NCI-H2107 treated with DMSO at 0.1 percent for 48 hours (cell line): Measurements from ENCODE around the gene LHX1.

Experiments used
- DNase-seq: peaks from one replicate; lab custom pipeline; 2025; ENCODE audit not compliant: unreplicated experiment; lab: John Stamatoyannopoulos, UW

LHX1 gene

DNA sequence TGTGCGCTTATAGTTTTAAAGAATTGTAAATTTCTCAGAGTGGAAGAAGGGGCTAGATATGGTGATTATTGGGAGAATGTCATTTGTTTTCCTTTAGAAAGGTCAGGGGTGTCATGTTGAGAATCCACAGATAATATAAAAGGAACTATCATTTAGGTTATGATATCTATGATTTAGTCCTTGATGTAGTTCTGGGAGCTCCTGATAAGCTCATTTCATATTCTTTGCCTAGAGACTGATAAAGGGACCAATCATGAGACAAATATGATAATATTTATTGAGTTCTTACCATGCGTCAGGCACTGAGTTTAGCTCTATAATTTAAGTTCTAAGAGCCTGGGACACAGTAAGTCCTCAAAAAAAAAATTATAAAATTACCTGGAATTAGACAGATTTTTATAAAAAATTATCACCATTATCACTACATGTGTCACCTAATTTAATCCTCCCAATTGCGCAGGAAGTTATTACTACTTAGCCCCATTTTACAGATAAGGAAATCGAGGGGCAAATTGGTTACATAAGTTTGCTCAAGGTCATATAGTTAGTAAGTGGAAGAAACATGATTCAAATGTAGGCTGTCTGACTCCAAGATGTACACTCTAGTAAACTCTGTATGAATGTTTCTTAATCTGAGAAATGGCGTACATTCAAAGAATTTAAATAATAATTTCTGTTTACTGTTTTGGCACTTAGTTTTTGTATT, 14.0 kb downstream of the LHX1 start:
- DNase-seq: no peak

DNA sequence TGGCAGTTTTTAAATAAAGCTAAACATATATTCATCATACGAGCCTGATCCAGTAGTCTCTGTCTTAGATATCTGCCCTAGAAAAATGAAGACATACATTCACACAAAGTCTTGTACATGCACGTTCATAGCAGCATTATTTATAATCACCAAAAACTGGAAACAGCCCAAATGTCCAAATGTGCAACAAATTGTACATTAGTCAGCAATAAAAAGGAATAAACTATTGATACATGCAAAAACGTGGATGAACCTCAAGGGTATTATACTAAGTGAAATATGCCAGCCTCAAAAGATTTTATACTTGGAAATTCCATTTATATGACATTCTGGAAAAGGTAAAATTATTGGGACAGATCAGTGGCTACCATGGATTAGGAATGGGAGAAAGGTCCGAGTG, 34.2 kb downstream of the LHX1 start:
- no peak for DNase-seq

DNA sequence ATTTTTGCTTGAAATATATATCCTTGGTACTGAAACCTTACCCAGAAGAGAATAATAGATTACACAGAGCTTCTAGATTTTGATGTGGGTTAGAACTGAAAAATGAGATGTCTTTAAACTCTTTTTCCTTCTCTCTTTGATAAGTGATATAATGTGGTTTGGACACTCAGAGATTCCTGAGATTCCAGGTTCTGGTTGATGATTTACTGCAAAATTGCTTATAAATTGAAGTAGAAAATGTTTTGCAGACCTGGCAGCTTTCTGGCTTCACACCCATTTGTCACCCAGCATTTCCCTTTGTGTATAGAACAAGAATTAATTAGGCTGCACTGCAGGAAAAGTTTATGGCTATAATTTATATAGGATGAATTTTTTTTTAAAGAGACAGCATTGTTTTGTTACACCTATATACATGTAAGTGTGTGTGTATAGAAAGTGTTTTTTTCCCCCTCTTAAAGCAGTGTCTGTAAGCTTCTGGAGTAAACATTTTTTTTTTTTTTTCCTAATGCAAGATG, 35.0 kb downstream of the LHX1 start:
- DNase-seq: no peak

DNA sequence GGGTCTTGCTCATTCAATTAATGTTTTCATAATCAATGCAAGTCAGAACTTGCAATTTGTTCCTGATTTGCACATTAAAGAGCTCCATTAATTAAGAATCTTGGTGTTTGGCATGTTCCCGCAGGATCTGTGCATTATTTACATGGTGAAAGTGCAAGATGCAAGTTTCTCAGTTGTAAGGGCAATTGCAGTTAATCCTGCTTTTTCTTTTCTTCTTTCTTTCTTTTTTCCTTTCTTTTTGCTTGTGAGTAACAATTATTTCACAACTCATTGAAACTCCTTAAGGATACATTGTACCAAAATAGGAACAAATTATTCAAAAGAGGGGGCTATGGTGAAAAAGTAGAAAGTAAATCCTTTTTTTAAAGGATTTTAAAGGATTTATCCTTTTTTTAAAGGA, 35.6 kb downstream of the LHX1 start:
- DNase-seq: no peak

DNA sequence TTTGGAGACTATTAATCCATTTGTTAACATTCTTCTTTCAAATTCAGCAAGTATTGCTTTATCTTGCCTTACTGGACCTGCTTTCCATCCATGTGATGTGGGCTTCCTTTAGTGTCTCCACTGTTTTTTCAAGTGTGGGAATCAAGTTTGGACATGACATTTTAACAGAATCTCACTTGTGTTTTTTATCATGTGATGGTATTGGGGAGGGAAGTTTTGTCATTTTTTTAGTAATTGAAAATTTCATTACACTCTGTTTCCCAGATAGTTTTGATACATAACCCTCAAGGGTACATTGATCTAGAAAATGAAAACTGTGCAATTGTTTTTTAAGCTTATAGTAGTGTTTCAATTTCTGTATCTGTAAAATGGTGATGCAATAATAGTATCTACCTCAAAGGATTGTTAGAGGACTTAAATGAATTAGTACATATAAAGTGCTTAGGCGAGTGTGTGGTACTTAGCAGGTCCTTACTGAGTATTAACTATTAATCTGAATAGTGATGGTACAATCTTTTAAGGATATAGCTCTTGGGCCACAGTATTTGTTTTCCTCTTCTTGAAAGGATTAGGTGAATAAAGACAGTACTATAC, 38.7 kb downstream of the LHX1 start:
- DNase-seq: no peak

DNA sequence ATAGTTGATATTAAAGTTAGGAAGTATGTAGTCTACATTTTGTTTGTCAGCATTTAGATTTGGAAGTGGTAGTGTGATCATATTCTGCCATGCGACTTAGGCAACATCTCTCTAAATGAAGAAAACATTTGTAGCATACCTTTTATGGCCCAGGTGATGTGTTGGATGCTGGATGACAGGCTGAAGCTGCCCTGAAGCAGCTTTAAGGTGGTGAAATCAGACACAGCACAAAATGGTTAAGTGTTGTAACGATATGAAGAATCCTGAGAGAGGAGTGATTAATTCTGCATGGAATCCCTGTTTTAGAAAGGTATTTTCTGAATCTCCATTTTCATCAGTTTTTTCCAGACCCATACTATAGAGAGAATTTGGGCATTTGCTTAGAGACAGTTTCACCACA, 39.8 kb downstream of the LHX1 start:
- DNase-seq: no peak

DNA sequence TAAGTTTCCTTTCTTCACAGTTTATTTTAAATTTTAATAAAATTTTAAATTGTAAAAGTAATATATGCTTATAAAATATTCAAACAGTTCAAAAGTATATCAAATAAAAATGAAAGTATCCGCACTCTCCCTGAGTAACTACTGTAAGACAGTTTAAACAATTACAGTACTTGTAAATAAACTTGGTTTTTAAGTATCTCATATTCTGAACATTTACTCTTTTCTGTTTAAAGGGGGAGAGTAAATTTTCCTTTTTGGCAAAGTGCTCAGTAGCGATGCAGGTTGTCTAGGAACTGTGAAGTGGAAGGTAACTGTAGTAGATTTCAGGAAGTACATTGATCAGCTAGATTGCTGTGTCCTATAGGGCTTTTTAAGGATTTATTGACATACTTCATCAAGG, 40.3 kb downstream of the LHX1 start:
- no peak for DNase-seq

DNA sequence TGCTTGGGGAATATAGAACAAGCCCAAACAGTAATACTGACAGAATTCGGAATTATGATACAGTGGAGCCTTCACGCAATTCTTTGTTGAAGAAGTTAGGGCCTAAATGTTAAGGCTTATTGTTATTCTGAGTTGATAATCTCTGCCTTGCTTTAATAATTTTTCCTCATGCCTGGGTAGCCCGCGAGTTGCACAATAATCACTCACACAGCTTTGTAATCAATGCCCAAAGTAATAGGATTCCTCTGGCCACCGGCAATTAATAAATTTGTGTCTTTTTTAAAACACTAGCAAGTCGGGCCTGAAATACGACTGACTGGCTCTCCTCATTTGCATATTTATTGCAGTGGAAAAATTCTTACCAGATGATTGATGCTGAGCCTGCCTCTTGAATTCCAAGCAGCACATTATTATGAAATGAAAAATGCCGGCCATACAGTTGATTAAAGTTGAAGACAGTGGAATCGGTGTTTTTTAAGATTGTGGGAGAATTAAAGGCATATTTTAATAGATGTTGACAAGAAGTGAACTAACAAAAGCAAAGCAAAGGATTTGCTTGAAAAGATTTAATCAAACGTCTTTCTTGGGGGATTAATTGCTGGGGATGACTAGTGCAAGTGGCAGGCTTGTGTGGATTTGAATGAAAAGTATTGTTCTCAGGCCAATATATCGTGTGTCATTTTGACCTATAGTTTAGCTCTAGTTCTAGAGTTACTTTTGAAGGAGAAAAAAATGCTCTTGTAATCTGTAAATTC, 41.7 kb downstream of the LHX1 start:
- DNase-seq: no peak

DNA sequence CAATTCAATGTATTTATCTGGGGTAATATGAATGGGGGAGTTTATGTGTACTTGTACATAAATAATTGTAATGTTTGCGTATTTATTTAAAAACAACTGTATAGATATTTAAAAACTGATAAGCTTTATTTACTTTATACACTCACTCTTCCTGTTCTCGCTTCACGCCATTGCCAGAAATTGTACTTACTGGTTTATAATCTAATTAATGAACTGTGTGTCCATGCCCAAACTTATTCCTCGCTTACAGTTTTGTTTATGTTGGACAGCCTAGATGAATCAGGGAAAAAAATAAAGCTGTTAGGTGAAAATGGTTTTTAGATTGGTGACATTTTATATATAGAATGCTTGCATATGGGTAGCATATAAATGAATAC, 42.3 kb downstream of the LHX1 start:
- DNase-seq: no peak

DNA sequence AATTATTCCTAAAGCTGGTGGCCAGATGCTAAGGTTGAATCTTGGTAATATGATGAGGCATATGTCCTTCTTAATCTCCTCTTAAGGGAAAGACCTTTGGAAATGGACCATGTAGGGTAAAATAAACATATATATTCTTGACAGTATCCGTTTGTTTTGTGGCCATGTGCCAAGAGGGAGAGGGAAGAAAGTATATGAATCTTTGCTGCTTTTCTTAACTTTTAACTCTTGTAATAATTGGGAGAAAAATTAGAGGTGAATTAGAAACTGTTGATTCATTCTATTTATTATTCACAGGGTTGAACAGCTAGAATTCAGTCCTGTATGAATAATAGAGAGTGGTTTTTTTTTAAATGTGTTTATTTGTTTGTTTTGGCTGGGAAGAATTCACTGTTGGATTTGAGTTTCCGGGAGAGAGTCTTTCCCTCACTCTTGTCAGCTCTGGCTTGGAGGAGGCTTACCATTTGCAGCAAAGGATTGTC, 43.0 kb downstream of the LHX1 start:
- DNase-seq: no peak

DNA sequence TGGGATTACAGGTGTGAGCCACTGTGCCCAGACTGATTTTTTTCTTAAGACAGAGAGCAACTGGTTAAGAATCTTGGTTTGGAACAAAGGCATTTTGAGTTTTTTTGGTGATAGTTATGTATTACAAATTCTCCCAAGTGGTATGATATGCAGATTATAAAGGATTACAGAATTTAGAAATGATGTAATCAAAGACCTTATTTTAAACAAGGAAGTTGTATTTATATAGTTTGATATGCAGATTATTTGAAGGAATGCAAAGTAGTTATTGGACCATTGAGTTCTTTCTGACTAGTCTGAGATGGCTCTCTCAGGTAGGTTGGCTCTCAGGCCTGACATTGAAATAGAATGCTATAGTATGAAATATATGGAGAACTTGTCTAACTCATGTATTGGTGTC, 46.3 kb downstream of the LHX1 start:
- no peak for DNase-seq

DNA sequence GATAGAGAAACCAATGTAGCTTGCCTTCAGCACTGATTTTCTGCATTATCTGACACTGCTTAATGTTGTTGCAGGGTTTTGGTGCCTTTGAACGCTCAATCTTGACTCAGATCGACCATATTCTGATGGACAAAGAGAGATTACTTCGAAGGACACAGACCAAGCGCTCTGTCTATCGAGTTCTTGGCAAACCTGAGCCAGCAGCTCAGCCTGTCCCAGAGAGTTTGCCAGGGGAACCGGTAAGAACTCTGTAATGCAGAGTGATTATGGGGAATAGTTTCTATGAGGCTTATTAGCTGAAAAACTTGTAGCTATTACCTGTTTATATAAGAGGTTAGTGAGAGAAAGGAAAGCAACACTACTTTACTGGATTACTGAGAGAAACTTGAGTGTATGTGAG, 51.9 kb downstream of the LHX1 start:
- DNase-seq: no peak

DNA sequence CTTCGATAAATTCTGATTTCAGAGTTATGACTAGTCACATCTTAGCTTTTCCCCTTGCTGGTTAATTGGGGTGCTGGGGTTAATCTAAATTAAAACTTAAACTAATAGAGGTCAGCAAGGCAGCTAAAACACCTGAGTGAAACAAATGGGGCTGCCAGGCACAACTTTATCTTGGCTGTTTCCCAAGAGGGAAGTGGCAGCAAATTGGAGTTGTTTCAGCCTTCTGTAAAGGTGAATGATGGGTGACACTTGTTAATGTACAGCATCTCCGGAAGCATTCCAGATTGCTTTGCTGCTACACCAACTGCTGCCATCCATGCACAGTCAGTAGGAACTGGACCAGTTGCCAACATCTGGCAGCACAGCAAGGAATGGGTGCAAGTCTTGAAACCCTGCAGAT, 55.4 kb downstream of the LHX1 start:
- peak; percentile 52 for DNase-seq

DNA sequence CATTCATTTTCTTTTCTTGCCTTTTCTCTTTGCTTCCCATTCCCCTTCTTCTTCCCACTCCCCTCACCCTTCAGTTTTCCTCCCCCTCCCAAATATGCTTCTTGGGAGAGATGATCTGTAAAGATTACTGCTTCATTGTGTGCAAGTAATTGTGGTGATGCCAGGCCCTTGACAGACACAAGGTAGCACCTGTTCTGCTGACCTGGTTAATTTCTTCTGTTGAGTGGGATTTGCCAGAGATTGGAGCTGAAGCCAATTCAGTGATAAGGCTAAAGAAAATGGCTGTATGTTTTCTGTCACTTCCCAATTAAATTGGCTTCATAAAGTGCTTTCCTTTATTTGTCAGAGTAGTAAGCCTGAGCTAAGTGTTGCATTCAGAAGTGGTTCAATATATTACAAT, 56.0 kb downstream of the LHX1 start:
- peak; percentile 70 for DNase-seq
